Activated CD8-positive, alpha-beta T cell treated with anti-CD3 and anti-CD28 coated beads for 36 hours (primary cell): Measurements from ENCODE around the gene HOXB5. TPM values are rescaled to one million over a fixed set of nuclear protein-coding genes. Genes with fewer than 3 reads are reported as not detected.

Source experiments
- ATAC-seq: fragments of 200-7000 bp; cut with Tn5 transposase; one replicate; pipeline ENCODE4 v1.10.0; 2021; ENCODE audit warnings: mild to moderate bottlenecking, moderate library complexity
- CTCF ChIA-PET: fragments of 350-600 bp; sonication (Branson Sonifier 250); formaldehyde crosslinking; loops from one replicate; lab custom pipeline; 2021; ENCODE audit warnings: antibody characterized with exemption; lab: Charles Lee
- POLR2A ChIA-PET: fragments of 350-600 bp; sonication (Branson Sonifier 250); formaldehyde crosslinking; loops from one replicate; lab custom pipeline; 2021; ENCODE audit warnings: antibody characterized with exemption; lab: Charles Lee
- DNase-seq: peaks from one replicate; pipeline ENCODE4 v3.0.0-alpha.2; 2020
- H3K27ac Mint-ChIP-seq: one replicate; pipeline ENCODE4 v1.8.0; 2021; ENCODE audit warnings: mild to moderate bottlenecking, mixed read lengths
- H3K27me3 Mint-ChIP-seq: one replicate; pipeline ENCODE4 v1.8.0; 2021; ENCODE audit warnings: mixed read lengths
- H3K36me3 Mint-ChIP-seq: one replicate; pipeline ENCODE4 v1.8.0; 2021; ENCODE audit warnings: low read depth, mixed read lengths
- H3K4me1 Mint-ChIP-seq: one replicate; pipeline ENCODE4 v1.8.0; 2021; ENCODE audit warnings: low read depth, mixed read lengths
- H3K4me3 Mint-ChIP-seq: one replicate; pipeline ENCODE4 v1.8.0; 2021; ENCODE audit warnings: mild to moderate bottlenecking, moderate library complexity, mixed read lengths
- H3K9me3 Mint-ChIP-seq: one replicate; pipeline ENCODE4 v1.8.0; 2021; ENCODE audit warnings: mixed read lengths
- CTCF ChIP-seq: fragments of 200-600 bp; IDR thresholded peaks from one replicate; pipeline ENCODE4 v1.8.0; 2022; ENCODE audit warnings: antibody characterized with exemption, mild to moderate bottlenecking
- intact Hi-C: fragments of 100-400 bp; cut with micrococcal nuclease; formaldehyde crosslinking; loops from one replicate; pipeline ENCODE4 v1.10.0; 2022
- total RNA-seq, 2 experiments: library from RNA; stranded (reverse); gene quantifications; one replicate each; pipeline ENCODE4 v1.2.3, GENCODE V29; 2021

Gene HOXB5
- total RNA-seq, 2 experiments from 2014 or later: not detected

DNA sequence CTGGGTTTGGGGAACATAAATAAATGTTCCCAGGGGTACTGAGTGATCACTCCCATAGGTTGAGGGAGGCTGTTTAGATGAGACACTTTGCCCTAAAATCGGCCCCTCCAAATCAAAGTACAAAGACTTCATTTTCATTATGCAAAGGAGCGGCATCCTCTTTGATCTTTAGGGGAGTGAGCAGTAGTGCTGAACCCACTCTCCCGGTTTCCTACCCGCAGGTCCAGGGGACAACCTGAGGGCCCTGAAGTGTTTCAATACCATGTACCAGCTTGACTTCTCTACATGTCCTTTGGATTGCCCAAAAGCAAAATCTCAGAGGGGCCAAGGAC lies 7.6 kb upstream of the HOXB5 start:
- no peak for ATAC-seq
- ChIA-PET CTCF (interaction anchor here (0.7 to 1.5 kb wide), 9 partner anchors 8 to 652 kb away, joined by 3 to 4 read pairs (median 4); no protein-coding TSS in a partner anchor), POLR2A (interaction anchor here (0.6 to 1.3 kb wide), 5 partner anchors 12 to 119 kb away, joined by 3 to 5 read pairs (median 3); no protein-coding TSS in a partner anchor)
- DNase-seq: no peak
- Mint-ChIP-seq H3K4me3 (no peak overlapping the region), H3K36me3 (no peaks in the 10 kb centered on the region), H3K27ac (no peak overlapping the region), H3K9me3 (no peaks in the 10 kb centered on the region), H3K4me1 (peaks cover 35% of the 10 kb centered on the region), H3K27me3 (peaks cover 86% of the 10 kb centered on the region)
- no peak for TF ChIP-seq CTCF
- intact Hi-C loops: no loop called here

DNA sequence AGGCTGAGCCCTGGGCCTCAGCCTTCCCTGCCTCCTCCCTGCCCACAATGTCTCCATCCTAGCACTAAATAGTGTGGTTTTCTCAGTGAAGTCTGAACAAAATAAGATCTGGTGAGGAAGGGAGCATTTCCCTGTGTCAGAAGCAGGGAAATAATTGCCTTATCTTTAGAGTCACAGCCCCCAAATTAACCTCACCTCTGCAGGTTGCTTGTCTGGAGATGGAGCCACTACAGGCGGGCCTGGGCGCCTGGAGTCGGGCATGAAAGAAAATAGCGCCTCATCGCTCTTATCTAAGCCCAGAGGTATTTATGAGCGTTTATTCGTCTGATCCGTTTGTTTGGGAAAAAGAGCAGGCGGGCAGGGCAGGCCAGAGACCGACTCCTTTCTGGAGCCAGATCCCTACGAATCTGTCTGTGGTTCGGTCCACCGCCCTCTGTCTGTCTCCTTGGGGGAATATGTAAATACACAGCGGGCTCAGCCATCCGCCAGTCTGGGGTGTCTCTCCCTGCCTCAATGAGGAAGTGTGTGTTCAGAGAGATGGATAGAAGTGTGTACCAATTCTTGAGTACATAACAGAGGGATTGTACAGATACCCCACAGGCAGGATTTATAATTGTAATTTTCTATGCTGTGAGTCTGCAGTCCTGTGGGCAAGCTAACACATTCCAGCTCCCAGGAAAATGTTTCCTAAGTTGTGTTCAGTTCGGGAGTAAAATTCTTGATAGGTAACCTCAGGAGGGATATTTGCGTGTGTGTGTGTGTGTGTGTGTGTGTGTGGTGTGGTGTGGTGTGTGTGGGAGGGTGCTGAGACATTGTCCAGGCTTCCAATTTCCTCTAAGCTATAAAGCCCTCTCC lies 6.9 kb upstream of the HOXB5 start:
- intact Hi-C loops: no loop called here
- no peak overlapping the region for H3K27ac Mint-ChIP-seq
- CTCF ChIA-PET: interaction anchor here (0.9 to 1.5 kb wide), 5 partner anchors 9 to 264 kb away, joined by 3 to 4 read pairs (median 4); no protein-coding TSS in a partner anchor
- no peaks in the 10 kb centered on the region for H3K9me3 Mint-ChIP-seq
- ATAC-seq: no peak
- no peak for DNase-seq
- TF ChIP-seq CTCF: no peak
- H3K4me3 Mint-ChIP-seq: no peak overlapping the region
- peaks cover 90% of the 10 kb centered on the region for H3K27me3 Mint-ChIP-seq
- no peaks in the 10 kb centered on the region for H3K36me3 Mint-ChIP-seq
- POLR2A ChIA-PET: interaction anchor here (0.6 to 1.3 kb wide), 5 partner anchors 12 to 237 kb away, joined by 3 to 5 read pairs (median 3); no protein-coding TSS in a partner anchor
- peaks cover 35% of the 10 kb centered on the region for H3K4me1 Mint-ChIP-seq

DNA sequence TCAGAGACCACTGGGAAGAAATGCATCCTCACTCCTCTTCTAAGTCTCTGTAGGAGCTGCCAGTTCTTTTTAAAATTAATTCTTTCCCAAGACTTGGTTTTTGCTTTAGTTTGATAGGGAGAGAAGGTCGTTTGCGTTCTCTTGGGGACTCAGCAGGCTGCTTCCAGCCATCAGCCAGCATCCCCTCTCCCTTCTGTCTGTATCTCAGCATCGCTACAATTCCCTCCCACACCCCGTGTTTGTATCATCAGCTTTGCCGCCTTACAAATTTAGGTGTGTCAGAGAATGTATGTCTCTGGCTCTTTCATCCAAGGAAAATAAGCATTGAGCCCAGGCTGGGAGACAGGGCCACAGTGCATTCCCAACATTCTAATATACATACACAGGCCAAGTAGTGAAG lies 5.8 kb upstream of the HOXB5 start:
- Mint-ChIP-seq H3K36me3 (no peaks in the 10 kb centered on the region), H3K27me3 (peaks cover 88% of the 10 kb centered on the region), H3K9me3 (no peaks in the 10 kb centered on the region), H3K27ac (no peak overlapping the region), H3K4me1 (peaks cover 33% of the 10 kb centered on the region), H3K4me3 (no peak overlapping the region)
- DNase-seq (no peak), ATAC-seq (no peak)
- ChIA-PET CTCF (interaction anchor here (1.0 kb wide), 1 partner anchor 133 kb away, joined by 3 read pairs; no protein-coding TSS in a partner anchor), POLR2A (interaction anchor here (1.2 kb wide), 1 partner anchor 19 kb away, joined by 3 read pairs; no protein-coding TSS in a partner anchor)
- intact Hi-C loops: no loop called here
- TF ChIP-seq CTCF: no peak

- TF ChIP-seq CTCF: no peak
- CTCF ChIA-PET: interaction anchor here (1.0 kb wide), 1 partner anchor 134 kb away, joined by 3 read pairs; no protein-coding TSS in a partner anchor
- ATAC-seq (no peak), DNase-seq (no peak)
- no peaks in the 10 kb centered on the region for H3K9me3 Mint-ChIP-seq
- no peak overlapping the region for H3K27ac Mint-ChIP-seq
- no peaks in the 10 kb centered on the region for H3K36me3 Mint-ChIP-seq
- POLR2A ChIA-PET: interaction anchor here (0.6 to 1.2 kb wide), 3 partner anchors 19 to 587 kb away, joined by 3 read pairs; no protein-coding TSS in a partner anchor
- H3K27me3 Mint-ChIP-seq: peaks cover 87% of the 10 kb centered on the region
- peak overlapping the region; percentile 59 for H3K4me3 Mint-ChIP-seq
- peaks cover 33% of the 10 kb centered on the region for H3K4me1 Mint-ChIP-seq
- intact Hi-C loops: no loop called here
Measured at GRCh38 chr17:48598736-48599135, 5.2 kb upstream of the HOXB5 start.
